ENCODE results near the gene EHD1.
A peak's percentile ranks its signal among the peaks of the same experiment; 100 is the strongest.

Gene EHD1

GRCh38 chr11:64896448-64897022 is 18.1 kb upstream of the EHD1 start:
- DNase-seq (ENCODE audit: low read depth in 2 of 2), result no peak
- no peak overlapping the region for H3K4me3 ChIP-seq (replicated peaks in 1 of 2; ENCODE audit: low read depth in 2 of 2, low read length in 2 of 2)
- no peak for TF ChIP-seq CTCF (IDR thresholded peaks at IDR 0.05; ENCODE audit: low read depth, low read length)

- no peak overlapping the region for H3K4me3 ChIP-seq (replicated peaks in 1 of 2; ENCODE audit: low read depth in 2 of 2, low read length in 2 of 2)
- no peak for TF ChIP-seq CTCF (IDR thresholded peaks at IDR 0.05; ENCODE audit: low read depth, low read length)
- DNase-seq (ENCODE audit: low read depth in 2 of 2), result no peak
These were observed 16.5 kb upstream of the EHD1 start for GRCh38 chr11:64894812-64895452.

- no peak overlapping the region for H3K4me3 ChIP-seq (replicated peaks in 1 of 2; ENCODE audit: low read depth in 2 of 2, low read length in 2 of 2)
- TF ChIP-seq CTCF (IDR thresholded peaks at IDR 0.05; ENCODE audit: low read depth, low read length), result peak; percentile 93
- peak; percentile 73 to 78 for DNase-seq (ENCODE audit: low read depth in 2 of 2)
These were observed 15.8 kb upstream of the EHD1 start for GRCh38 chr11:64894070-64894811.

- DNase-seq (ENCODE audit: low read depth in 2 of 2), result no peak
These were observed 15.0 kb upstream of the EHD1 start for GRCh38 chr11:64893194-64894069.

GRCh38 chr11:64892838-64893193 is 14.4 kb upstream of the EHD1 start:
- no peak overlapping the region for H3K4me3 ChIP-seq (replicated peaks in 1 of 2; ENCODE audit: low read depth in 2 of 2, low read length in 2 of 2)
- no peak for DNase-seq (ENCODE audit: low read depth in 2 of 2)
- TF ChIP-seq CTCF (IDR thresholded peaks at IDR 0.05; ENCODE audit: low read depth, low read length), result no peak

More at GRCh38 chr11:64893194-64894069, 15.0 kb upstream of the EHD1 start:
- no peak overlapping the region for H3K4me3 ChIP-seq (replicated peaks in 1 of 2; ENCODE audit: low read depth in 2 of 2, low read length in 2 of 2)
- no peak for TF ChIP-seq CTCF (IDR thresholded peaks at IDR 0.05; ENCODE audit: low read depth, low read length)

- no peak for DNase-seq (ENCODE audit: low read depth in 2 of 2)
- H3K4me3 ChIP-seq (replicated peaks in 1 of 2; ENCODE audit: low read depth in 2 of 2, low read length in 2 of 2), result no peak overlapping the region
- no peak for TF ChIP-seq CTCF (IDR thresholded peaks at IDR 0.05; ENCODE audit: low read depth, low read length)
These were observed 14.0 kb upstream of the EHD1 start for GRCh38 chr11:64892411-64892831.
